AG04450 (cell line): Measurements from ENCODE around the gene FUT2. TPM values are rescaled to one million over a fixed set of nuclear protein-coding genes. Genes with fewer than 3 reads are reported as not detected.

Experiments used
- CTCF ChIA-PET: fragments of 300-600, 350-600 bp; formaldehyde crosslinking; extraction: SDS; loops from one replicate; lab custom pipeline; 2022; ENCODE audit warnings: antibody characterized with exemption, inconsistent platforms; lab: Charles Lee
- POLR2A ChIA-PET: fragments of 350-600 bp; formaldehyde crosslinking; extraction: SDS; loops from one replicate; lab custom pipeline; 2021; ENCODE audit warnings: antibody characterized with exemption, inconsistent platforms; lab: Yijun Ruan, JAX
- DNase-seq: peaks from one replicate; pipeline ENCODE4 v3.0.0-alpha.2; 2011; ENCODE audit warnings: low read depth, low spot score
- H3K27ac ChIP-seq: one replicate; pipeline ENCODE4 v1.5.1; 2012; ENCODE audit warnings: low read depth, low read length, control low read depth
- H3K27me3 ChIP-seq: one replicate; pipeline ENCODE4 v1.6.0; 2012; ENCODE audit warnings: low read length; ENCODE audit not compliant: control insufficient read depth, insufficient read depth
- H3K4me3 ChIP-seq: 2 replicates; pipeline ENCODE4 v1.5.1; 2011; ENCODE audit warnings: mild to moderate bottlenecking, low read depth, low read length, control low read depth
- H3K9me3 ChIP-seq: 2 replicates; pipeline ENCODE4 v1.5.1; 2012; ENCODE audit warnings: low read length; ENCODE audit not compliant: control insufficient read depth, insufficient read depth
- CTCF ChIP-seq: IDR thresholded peaks from 2 replicates; pipeline ENCODE4 v1.5.1; 2011; ENCODE audit warnings: low read depth, low read length, control low read depth, inconsistent platforms
- polyA plus RNA-seq: library from polyadenylated mRNA; depleted of rRNA; stranded (reverse); fragments of >200 nt; gene quantifications from 2 replicates; pipeline ENCODE4 v1.2.3, GENCODE V29; 2011

FUT2 gene
- polyA plus RNA-seq, 1 experiment, result not detected

GRCh38 chr19:48745208-48745995 lies 49.6 kb downstream of the FUT2 start:
- TF ChIP-seq CTCF, result no peak
- Histone ChIP-seq H3K9me3 (peaks cover 11% of the 10 kb centered on the region; the same call in 1 of the 2 replicates), H3K27me3 (peaks cover 14% of the 10 kb centered on the region), H3K4me3 (no peak overlapping the region), H3K27ac (no peak overlapping the region)
- CTCF ChIA-PET, result no interaction called here
- POLR2A ChIA-PET, result interaction anchor here (0.6 kb wide), 1 partner anchor 782 kb away, joined by 9 read pairs; the partner anchor contains the start of gene RCN3
- DNase-seq, result no peak

DNA sequence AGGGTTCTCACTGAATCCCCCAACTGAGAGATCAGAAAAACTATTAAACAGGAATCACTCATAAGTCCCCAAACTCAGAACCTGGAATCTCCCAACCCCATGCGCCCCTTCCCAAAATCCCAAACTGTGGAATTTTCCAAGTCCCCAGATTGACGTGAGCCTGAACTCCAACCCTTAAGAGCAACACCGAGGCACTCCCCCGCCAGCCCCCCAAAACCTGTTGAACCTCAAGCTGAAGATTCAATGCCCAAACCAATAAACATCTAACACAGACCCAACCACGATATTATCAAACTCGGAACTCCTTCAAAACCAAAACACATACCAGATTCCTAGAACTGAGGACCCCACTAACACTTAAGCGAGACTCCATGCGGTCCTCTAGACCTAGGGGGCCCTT lies 50.3 kb downstream of the FUT2 start:
- Histone ChIP-seq H3K27me3 (peaks cover 17% of the 10 kb centered on the region), H3K4me3 (no peak overlapping the region), H3K27ac (peak overlapping the region; percentile 87), H3K9me3 (peaks cover 14% of the 10 kb centered on the region; the same call in 1 of the 2 replicates)
- DNase-seq, result no peak
- ChIA-PET POLR2A (no interaction called here), CTCF (no interaction called here)
- no peak for TF ChIP-seq CTCF

DNA sequence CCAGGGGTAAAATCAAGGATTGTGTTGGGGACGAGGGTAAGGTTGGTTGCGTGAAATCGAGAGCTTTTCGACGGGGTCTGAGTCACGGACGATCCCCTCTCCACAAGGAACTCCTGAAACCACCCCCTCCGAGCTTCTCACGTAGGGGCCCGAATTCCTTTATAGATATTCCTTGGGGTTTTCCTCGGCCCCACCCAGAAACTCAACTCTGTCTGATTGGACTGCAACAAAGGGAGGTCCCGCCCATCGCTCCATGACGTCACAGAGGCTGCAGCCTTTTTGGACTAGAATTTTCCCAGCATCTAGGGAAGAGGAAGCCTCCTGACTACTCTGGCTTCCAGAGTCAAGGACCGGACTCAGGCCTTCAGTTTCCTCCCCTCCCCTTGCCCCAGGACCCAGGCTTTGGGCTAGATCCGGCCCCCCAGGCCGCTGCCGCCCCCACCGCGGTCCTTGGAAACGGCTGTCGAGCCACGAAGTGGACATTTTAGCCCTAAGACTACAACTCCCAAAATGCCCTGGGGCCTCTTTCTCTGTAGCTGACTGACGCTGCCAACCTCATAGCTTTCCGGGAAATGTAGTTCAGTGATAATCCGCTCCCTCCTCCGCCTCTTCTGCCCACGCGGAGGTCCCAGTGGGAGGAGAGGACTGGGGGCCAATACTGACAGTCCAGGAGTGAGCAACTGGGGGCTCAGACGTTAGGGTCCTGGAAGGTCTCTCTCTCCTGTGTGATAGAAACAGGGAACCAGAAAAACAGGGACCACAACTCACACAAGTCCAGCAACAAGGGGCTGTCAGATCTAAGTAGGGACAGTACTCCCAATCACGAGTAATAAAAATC lies 51.2 kb downstream of the FUT2 start, which contains the start of gene IZUMO1:
IZUMO1 (minus strand) TSS at position 172 of the 838 bp plus-strand sequence. CDS start 1,050 bp downstream, outside the sequence.
- Histone ChIP-seq H3K27me3 (peaks cover 21% of the 10 kb centered on the region), H3K4me3 (peak within 1 kb of the TSS; percentile 75), H3K27ac (peak within 1 kb of the TSS; percentile 87), H3K9me3 (peaks cover 11% of the 10 kb centered on the region; the same call in 1 of the 2 replicates)
- DNase-seq, result peak; percentile 66
- TF ChIP-seq CTCF, result no peak
- POLR2A ChIA-PET, result interaction anchor here (0.6 kb wide), 1 partner anchor 232 kb away, joined by 4 read pairs; no protein-coding TSS in a partner anchor
- CTCF ChIA-PET, result interaction anchor here (0.6 kb wide), 1 partner anchor 28 kb away, joined by 5 read pairs; no protein-coding TSS in a partner anchor

DNA sequence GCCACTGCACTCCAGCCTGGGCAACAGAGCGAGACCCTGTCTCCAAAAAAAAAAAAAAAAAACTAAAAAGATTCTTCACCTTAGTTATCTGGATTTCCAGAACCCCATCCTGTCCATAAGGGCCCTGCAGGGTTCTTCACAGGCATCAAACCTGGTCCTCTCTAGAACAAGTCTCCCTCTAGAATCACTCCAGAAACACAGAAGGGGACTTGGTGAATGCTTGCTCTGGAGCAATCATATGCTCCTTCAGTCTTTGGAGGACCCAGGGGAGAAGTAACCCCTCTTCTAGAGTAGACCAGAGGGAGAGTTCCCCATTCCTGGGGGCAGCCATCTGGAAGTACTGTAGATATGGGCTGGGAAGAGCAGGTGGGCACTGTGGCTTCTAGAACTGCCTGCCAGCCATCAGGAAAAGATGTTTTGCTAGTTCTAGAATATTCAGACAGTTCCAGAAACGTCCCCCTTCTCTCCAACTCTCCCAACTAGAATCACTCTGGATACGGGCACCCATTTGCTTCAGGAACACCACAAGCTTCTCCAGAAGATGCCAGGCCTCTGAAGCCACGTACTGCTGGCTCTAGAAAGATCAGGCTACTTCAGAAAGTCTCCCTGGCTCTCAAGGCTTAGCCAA lies 53.9 kb downstream of the FUT2 start:
- Histone ChIP-seq H3K4me3 (no peak overlapping the region), H3K9me3 (peaks cover 11% of the 10 kb centered on the region; the same call in 1 of the 2 replicates), H3K27me3 (peaks cover 40% of the 10 kb centered on the region), H3K27ac (no peak overlapping the region)
- CTCF ChIA-PET, result no interaction called here
- no peak for TF ChIP-seq CTCF
- POLR2A ChIA-PET, result no interaction called here
- no peak for DNase-seq
